Upper lobe of left lung (tissue), 6 donors: Measurements from ENCODE around the gene ST6GALNAC1. TPM values are rescaled to one million over a fixed set of nuclear protein-coding genes. Genes with fewer than 3 reads are reported as not detected.
"Not testable (repeated sequence)": the region's sequence is repeated elsewhere in the genome, so short reads cannot be mapped to it uniquely, and the experiment has no call there.

Source experiments
- ATAC-seq, 2 donors: fragments of 200-7000 bp; cut with Tn5 transposase; one replicate each; pipeline ENCODE4 v1.9.1; 2022; ENCODE audit warnings: mild to moderate bottlenecking in 2 of 2, moderate library complexity in 2 of 2; ENCODE audit not compliant: low FRiP score in 2 of 2
- DNase-seq, 2 donors: peaks; one replicate each; pipeline ENCODE4 v3.0.0-alpha.2; 2019 to 2020
- H3K27ac ChIP-seq, 4 donors: fragments of 200-600 bp; sonication (generic); one replicate each; pipeline ENCODE4 v1.5.1; 2016 to 2019
- H3K27me3 ChIP-seq, 4 donors: fragments of 200-600 bp; sonication (generic); one replicate each; pipeline ENCODE4 v1.5.1; 2017 to 2019
- H3K36me3 ChIP-seq, 4 donors: fragments of 200-600 bp; sonication (generic); one replicate each; pipeline ENCODE4 v1.5.1; 2016 to 2019
- H3K4me1 ChIP-seq, 4 donors: fragments of 200-600 bp; sonication (generic); one replicate each; pipeline ENCODE4 v1.5.1; 2018 to 2019
- H3K4me3 ChIP-seq, 4 donors: fragments of 200-600 bp; sonication (generic); one replicate each; pipeline ENCODE4 v1.5.1; 2017 to 2019; ENCODE audit warnings: mild to moderate bottlenecking in 2 of 4, moderate library complexity in 1 of 4
- H3K9me3 ChIP-seq, 4 donors: fragments of 200-600 bp; sonication (generic); one replicate each; pipeline ENCODE4 v1.5.1; 2018 to 2019
- EP300 ChIP-seq, 4 donors: sonication (generic); formaldehyde crosslinking; IDR thresholded peaks; one replicate each; pipeline ENCODE4 v1.5.1; 2017; ENCODE audit warnings: antibody characterized with exemption in 4 of 4, control low read depth in 2 of 4
- POLR2A ChIP-seq, 4 donors: fragments of 450-650 bp; IDR thresholded peaks; one replicate each; pipeline ENCODE4 v1.5.1; 2016 to 2017; ENCODE audit warnings: antibody characterized with exemption in 4 of 4, mild to moderate bottlenecking in 2 of 4
- POLR2AphosphoS5 ChIP-seq, 2 donors: sonication (generic); formaldehyde crosslinking; IDR thresholded peaks; one replicate each; pipeline ENCODE4 v1.5.1; 2017; ENCODE audit warnings: antibody characterized with exemption in 2 of 2
- WGBS, 2 donors: methylation state at CpG; one replicate each; pipeline ENCODE4 v1.1.5; 2017 to 2018; 5-methylcytosine and 5-hydroxymethylcytosine counted together
- total RNA-seq, 6 donors: library from RNA; depleted of rRNA in 4 of 6; stranded (reverse); fragments of >200 nt in 4 of 6; gene quantifications; one replicate each; pipeline versions ENCODE4 v1.1.0 to v1.2.1, GENCODE V29; 2016 to 2021
- TF ChIP-seq, protein P1 (sequence below), 6 experiments: fragments of 450-650 bp in 4 of 6; fragments of 200-600 bp in 2 of 6; sonication (generic) in 2 of 6; IDR thresholded peaks; one replicate each; pipeline ENCODE4 v1.5.1; 2016 to 2019; ENCODE audit warnings: antibody characterized with exemption in 6 of 6
- donor health status: DM: no; HTN: no; CAD: no; lungs with moderate emphysema.
- donor health status: DM: no; HTN: yes; CAD: no; lungs with severe emphysema.

ST6GALNAC1 gene
- total RNA-seq, 6 donors from 2014 or later, result 8.3 to 20.4 (median 19.1) TPM

GRCh38 chr17:76640550-76641380, 2.8 kb downstream of the ST6GALNAC1 start:
- DNase-seq (no peak), ATAC-seq (no peak)
- WGBS, 2 donors, result 63 to 67% methylated on average over 6 of the region's 6 CpGs
- Histone ChIP-seq H3K27me3 (no peaks in the 10 kb centered on the region), H3K4me1 (peaks cover 0 to 28% (median 14%) of the 10 kb centered on the region in 4 donors), H3K4me3 (peak overlapping the region in 1 of 4 donors; percentile 3), H3K27ac (peak overlapping the region; percentile 20 to 42 (median 36)), H3K9me3 (no peaks in the 10 kb centered on the region), H3K36me3 (no peaks in the 10 kb centered on the region)
- TF ChIP-seq EP300 (IDR thresholded peaks at IDR 0.05) (no peak), POLR2A (IDR thresholded peaks at IDR 0.05) (no peak), POLR2AphosphoS5 (IDR thresholded peaks at IDR 0.05) (no peak)
- TF ChIP-seq, protein P1, sequence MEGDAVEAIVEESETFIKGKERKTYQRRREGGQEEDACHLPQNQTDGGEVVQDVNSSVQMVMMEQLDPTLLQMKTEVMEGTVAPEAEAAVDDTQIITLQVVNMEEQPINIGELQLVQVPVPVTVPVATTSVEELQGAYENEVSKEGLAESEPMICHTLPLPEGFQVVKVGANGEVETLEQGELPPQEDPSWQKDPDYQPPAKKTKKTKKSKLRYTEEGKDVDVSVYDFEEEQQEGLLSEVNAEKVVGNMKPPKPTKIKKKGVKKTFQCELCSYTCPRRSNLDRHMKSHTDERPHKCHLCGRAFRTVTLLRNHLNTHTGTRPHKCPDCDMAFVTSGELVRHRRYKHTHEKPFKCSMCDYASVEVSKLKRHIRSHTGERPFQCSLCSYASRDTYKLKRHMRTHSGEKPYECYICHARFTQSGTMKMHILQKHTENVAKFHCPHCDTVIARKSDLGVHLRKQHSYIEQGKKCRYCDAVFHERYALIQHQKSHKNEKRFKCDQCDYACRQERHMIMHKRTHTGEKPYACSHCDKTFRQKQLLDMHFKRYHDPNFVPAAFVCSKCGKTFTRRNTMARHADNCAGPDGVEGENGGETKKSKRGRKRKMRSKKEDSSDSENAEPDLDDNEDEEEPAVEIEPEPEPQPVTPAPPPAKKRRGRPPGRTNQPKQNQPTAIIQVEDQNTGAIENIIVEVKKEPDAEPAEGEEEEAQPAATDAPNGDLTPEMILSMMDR (IDR thresholded peaks at IDR 0.05), result no peak

DNA sequence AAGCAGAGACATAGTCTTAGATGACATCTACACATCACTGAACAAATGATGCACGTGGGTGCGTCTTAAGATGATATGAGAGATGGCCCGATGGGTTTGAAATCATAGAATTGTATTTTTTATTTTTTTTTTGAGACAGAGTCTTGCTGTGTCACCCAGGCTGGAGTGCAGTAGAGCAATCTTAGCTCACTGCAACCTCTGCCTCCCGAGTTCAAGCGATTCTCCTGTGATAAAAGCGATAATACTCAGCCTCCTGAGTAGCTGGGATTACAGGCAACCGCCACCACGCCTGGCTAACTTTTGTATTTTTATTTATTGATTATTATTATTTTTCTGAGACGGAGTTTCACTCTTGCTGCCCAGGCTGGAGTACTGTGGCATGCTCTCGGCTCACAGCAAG, 5.3 kb downstream of the ST6GALNAC1 start:
- Histone ChIP-seq H3K9me3 (no peaks in the 10 kb centered on the region), H3K27me3 (no peaks in the 10 kb centered on the region), H3K27ac (no peak overlapping the region), H3K4me3 (no peak overlapping the region), H3K36me3 (no peaks in the 10 kb centered on the region), H3K4me1 (peaks cover 0 to 16% (median 7%) of the 10 kb centered on the region in 4 donors)
- ATAC-seq, result no peak
- 89 to 98% methylated on average over 10 of the region's 10 CpGs for WGBS, 2 donors
- no peak for DNase-seq
- TF ChIP-seq, protein P1 (IDR thresholded peaks at IDR 0.05), result no peak
- TF ChIP-seq EP300 (IDR thresholded peaks at IDR 0.05), result no peak
- no peak for TF ChIP-seq POLR2AphosphoS5 (IDR thresholded peaks at IDR 0.05)
- no peak for TF ChIP-seq POLR2A (IDR thresholded peaks at IDR 0.05)

GRCh38 chr17:76636486-76637206, 6.9 kb downstream of the ST6GALNAC1 start:
- H3K4me3 ChIP-seq, H3K9me3 ChIP-seq, H3K27ac ChIP-seq, H3K27me3 ChIP-seq, ATAC-seq, H3K36me3 ChIP-seq: not testable (repeated sequence)
- 69 to 87% methylated on average over 14 to 26 of the region's 27 CpGs for WGBS, 2 donors
- peaks cover 0 to 14% (median 4%) of the 10 kb centered on the region in 4 donors for H3K4me1 ChIP-seq
- peak in 1 of 2 donors; percentile 59 for DNase-seq

GRCh38 chr17:76635659-76636360, 7.7 kb downstream of the ST6GALNAC1 start:
- H3K27ac ChIP-seq, result no peak overlapping the region
- WGBS, 2 donors, result 88 to 92% methylated on average over 8 of the region's 8 CpGs
- no peaks in the 10 kb centered on the region for H3K36me3 ChIP-seq
- H3K4me3 ChIP-seq, result no peak overlapping the region
- no peaks in the 10 kb centered on the region for H3K27me3 ChIP-seq
- DNase-seq (no peak), ATAC-seq (no peak)
- TF ChIP-seq, protein P1 (IDR thresholded peaks at IDR 0.05), result no peak
- no peak for TF ChIP-seq EP300 (IDR thresholded peaks at IDR 0.05)
- TF ChIP-seq POLR2A (IDR thresholded peaks at IDR 0.05), result no peak
- H3K9me3 ChIP-seq, result no peaks in the 10 kb centered on the region
- peaks cover 0 to 12% (median under 1%) of the 10 kb centered on the region in 4 donors for H3K4me1 ChIP-seq

GRCh38 chr17:76635039-76635438, 8.5 kb downstream of the ST6GALNAC1 start:
- Histone ChIP-seq H3K9me3 (no peaks in the 10 kb centered on the region), H3K4me3 (no peak overlapping the region), H3K4me1 (peaks cover 0 to 11% (median 0%) of the 10 kb centered on the region in 4 donors), H3K27ac (no peak overlapping the region), H3K36me3 (no peaks in the 10 kb centered on the region), H3K27me3 (no peaks in the 10 kb centered on the region)
- no peak for TF ChIP-seq POLR2A (IDR thresholded peaks at IDR 0.05)
- no peak for TF ChIP-seq POLR2AphosphoS5 (IDR thresholded peaks at IDR 0.05)
- no peak for TF ChIP-seq EP300 (IDR thresholded peaks at IDR 0.05)
- TF ChIP-seq, protein P1 (IDR thresholded peaks at IDR 0.05), result no peak
- WGBS, 2 donors, result 91 to 92% methylated on average over 5 of the region's 5 CpGs
- DNase-seq, result no peak
- ATAC-seq, result no peak
